ENCODE measurements around the gene CTRB1.

Gene CTRB1

GRCh38 chr16:75273054-75273925 lies 54.5 kb downstream of the CTRB1 start:
- no peak for DNase-seq
